Suprapubic skin (tissue), 3 donors: ENCODE data around the gene PLXNA2.

ENCODE experiments used
- EP300 ChIP-seq: sonication (generic); formaldehyde crosslinking; IDR thresholded peaks from one replicate; pipeline ENCODE4 v1.6.1; 2017; ENCODE audit warnings: antibody characterized with exemption
- POLR2A ChIP-seq, 2 donors: fragments of 450-650 bp; IDR thresholded peaks; one replicate each; pipeline ENCODE4 v1.6.1; 2017; ENCODE audit warnings: antibody characterized with exemption in 2 of 2, mild to moderate bottlenecking in 2 of 2, moderate library complexity in 2 of 2
- TF ChIP-seq, protein P1 (sequence below), 2 donors: fragments of 200-600 bp in 1 of 2; fragments of 450-650 bp in 1 of 2; sonication (generic) in 1 of 2; IDR thresholded peaks; one replicate each; pipeline ENCODE4 v1.5.1; 2016 to 2019; ENCODE audit warnings: antibody characterized with exemption in 2 of 2, mild to moderate bottlenecking in 1 of 2, moderate library complexity in 1 of 2

DNA sequence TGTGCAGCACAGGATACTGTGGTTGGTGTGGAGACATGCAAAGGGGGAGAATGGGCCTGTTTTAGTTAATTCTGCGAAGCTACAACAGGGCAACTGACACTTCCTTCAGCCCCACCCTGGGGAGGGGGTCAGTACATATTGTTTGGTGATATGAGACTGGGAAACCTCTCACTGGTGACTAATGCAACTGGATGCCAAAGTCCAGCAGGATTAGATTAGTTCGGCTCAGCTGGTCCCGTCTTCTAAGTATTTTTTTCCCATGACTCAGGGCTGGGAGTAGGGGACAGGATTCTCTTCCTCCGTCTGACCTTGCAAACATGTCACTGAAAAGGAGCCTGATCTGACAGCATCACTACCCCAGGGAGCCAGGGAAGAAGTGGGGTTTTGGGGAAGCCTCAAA lies 43.0 kb downstream of the PLXNA2 start:
- TF ChIP-seq, protein P1, sequence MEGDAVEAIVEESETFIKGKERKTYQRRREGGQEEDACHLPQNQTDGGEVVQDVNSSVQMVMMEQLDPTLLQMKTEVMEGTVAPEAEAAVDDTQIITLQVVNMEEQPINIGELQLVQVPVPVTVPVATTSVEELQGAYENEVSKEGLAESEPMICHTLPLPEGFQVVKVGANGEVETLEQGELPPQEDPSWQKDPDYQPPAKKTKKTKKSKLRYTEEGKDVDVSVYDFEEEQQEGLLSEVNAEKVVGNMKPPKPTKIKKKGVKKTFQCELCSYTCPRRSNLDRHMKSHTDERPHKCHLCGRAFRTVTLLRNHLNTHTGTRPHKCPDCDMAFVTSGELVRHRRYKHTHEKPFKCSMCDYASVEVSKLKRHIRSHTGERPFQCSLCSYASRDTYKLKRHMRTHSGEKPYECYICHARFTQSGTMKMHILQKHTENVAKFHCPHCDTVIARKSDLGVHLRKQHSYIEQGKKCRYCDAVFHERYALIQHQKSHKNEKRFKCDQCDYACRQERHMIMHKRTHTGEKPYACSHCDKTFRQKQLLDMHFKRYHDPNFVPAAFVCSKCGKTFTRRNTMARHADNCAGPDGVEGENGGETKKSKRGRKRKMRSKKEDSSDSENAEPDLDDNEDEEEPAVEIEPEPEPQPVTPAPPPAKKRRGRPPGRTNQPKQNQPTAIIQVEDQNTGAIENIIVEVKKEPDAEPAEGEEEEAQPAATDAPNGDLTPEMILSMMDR (IDR thresholded peaks at IDR 0.05) = no peak
- no peak for TF ChIP-seq POLR2A (IDR thresholded peaks at IDR 0.05)
- no peak for TF ChIP-seq EP300
